NCI-H524 treated with DMSO at 0.1 percent for 48 hours (cell line): ENCODE data around the gene AP4S1.
"Not testable (repeated sequence)": the region's sequence is repeated elsewhere in the genome, so short reads cannot be mapped to it uniquely, and the experiment has no call there.

Source experiments
- DNase-seq: peaks from one replicate; lab custom pipeline; 2025; lab: John Stamatoyannopoulos, UW

The AP4S1 gene

GRCh38 chr14:31086466-31086865, 61.0 kb downstream of the AP4S1 start:
- DNase-seq: not testable (repeated sequence)

DNA sequence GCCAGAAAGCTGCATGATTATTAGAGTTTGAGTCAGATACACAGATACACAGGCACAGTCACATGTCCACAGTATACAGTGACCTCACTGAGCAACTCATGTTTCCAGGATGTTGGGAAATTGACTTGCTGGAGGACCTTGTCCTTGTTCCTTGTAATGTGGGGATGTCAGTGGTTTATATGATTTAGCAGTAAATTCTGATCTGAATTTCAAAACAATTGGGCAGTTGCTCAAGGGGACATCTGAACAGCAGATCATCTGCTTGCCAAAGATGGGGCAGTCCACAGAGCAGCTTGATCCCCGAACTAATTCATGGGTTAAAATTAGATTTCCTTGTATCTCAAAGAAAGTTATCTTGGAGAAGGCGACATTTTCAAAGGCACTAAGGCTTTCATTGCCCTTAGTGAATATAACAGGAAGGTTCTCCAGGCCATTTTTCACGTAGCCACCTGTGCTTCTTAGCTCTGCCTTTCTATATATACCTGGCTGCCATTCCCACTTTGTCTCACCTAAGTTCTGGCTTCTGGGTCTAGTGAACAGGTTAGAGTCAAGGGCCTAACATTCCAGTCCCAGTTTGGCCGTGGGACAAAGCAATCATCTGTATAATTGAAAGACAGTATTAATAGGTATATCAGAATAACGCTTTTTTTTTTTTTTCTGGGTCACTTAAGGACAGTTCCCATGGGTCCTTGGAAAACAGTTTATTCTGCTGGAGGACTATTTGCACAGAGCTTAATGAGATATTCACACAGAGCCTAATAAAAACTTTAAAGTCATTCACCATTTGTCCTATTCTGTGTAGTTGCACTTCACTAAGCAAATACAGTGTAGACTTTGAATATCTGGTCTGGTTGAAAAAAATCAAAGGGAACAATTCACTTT, 65.7 kb downstream of the AP4S1 start:
- DNase-seq: no peak

GRCh38 chr14:31092160-31092708, 66.8 kb downstream of the AP4S1 start:
- no peak for DNase-seq

DNA sequence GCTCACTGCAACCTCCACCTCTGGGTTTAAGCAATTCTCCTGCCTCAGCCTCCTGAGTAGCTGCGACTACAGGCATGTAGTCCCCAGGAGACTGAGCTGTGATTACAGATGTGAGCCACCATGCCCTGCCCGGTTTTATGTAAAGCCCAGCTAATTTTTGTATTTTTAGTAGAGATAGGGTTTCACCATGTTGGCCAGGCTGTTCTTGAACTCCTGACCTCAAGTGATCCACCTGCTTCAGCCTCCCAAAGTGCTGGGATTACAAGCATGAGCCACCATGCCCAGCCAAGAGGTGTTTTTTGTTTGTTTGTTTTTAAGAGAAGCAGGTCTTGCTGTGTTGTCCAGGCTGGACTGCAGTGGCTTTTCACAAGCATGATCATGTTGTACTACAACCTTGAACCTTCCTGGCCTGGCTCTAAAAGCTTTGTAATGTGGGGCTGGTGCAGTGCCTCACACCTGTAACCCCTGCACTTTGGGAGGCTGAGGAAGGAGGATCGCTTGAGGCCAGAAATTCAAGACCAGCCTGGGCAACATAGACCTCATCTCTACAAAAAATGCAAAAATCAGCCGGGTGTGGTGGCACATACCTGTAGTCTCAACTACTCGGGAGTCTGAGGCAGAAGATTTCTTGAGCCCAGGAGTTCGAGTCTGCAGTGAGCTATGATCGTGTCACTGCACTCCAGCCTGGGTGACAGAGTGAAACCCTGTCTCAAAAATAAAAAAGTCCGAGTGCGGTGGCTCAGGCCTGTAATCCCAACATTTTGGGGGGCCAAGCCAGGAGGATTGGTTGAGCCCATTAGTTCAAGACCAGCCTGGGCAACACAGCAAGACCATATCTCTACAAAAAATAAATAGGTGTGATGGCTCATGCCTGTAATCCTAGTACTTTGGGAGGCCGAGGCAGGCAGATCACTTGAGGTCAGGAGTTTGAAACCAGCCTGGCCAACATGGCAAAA, 68.7 kb downstream of the AP4S1 start:
- not testable (repeated sequence) for DNase-seq

DNA sequence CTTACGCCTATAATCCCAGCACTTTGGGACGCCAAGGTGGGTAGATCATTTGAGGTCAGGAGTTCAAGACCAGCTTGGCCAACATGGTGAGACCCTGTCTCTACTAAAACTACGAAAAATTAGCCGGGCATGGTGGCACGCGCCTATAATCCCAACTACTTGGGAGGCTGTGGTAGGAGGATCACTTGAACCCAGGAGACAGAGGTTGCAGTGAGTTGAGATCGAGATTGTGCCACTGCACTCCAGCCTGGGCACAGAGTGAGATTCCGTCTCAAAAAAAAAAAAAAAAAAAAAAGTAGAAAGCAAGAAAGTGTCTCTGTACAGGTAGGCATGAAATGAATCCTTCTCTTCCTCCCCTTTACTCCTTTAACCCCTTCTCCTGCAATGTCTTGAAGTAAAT, 70.4 kb downstream of the AP4S1 start:
- not testable (repeated sequence) for DNase-seq

GRCh38 chr14:31096255-31096654, 70.8 kb downstream of the AP4S1 start:
- no peak for DNase-seq

DNA sequence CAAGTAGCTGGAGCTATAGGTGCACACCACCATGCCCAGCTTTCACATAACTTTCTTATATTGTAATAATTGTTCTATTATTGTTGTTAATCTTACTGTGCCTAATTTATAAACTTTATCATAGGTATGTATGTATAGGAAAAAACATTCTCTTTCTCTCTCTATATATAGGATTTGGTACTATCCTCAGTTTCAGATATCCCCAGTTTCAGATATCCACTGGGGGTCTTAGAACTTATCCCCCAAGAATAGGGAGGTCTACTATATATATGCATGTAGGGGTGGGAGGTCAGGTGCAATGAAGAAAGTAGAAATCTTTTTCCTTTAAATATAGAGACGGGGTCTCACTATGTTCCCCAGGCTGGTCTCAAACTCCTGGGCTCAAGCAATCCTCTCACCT, 71.6 kb downstream of the AP4S1 start:
- DNase-seq: no peak

DNA sequence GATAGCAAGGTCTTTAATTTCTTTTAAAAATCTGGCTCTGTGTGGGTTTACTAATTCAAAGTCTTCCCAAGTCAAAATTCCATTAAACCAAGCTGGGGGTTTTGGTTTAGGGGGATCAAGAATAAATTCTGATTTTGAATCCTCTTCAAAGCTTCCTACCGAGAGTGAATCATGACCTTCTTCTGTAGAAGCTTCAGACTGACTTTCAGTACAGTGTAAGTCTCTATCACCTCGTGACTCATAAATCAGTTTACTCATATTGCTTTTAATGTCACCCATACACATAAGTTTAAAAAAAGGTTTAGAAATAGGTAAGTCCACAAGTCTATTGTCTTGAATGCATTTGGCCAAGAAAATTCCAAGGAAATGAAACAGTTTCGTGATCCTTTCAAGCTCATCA, 81.3 kb downstream of the AP4S1 start:
- DNase-seq: no peak

DNA sequence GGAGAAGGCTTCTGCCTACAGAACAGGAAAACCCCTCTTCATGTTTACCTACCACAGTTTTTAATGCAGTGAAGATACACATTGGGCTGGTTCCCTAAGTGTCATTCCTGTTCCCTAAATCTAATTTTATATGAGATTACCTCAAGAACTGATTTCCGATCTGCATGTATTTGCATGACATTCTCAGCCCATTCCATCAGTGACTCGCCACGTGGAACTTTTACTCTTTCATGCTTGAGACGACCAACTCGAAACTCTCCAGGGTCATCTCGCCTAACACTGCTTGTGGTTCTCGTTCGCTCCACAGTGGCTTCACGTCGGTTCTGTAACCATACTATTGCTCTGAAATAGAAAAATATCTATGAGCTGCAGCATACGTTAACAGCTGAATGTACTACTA, 83.8 kb downstream of the AP4S1 start:
- DNase-seq: no peak

GRCh38 chr14:31110872-31111271, 85.4 kb downstream of the AP4S1 start:
- no peak for DNase-seq

GRCh38 chr14:31113794-31114193, 88.3 kb downstream of the AP4S1 start:
- no peak for DNase-seq

GRCh38 chr14:31118892-31119291, 93.4 kb downstream of the AP4S1 start:
- no peak for DNase-seq

DNA sequence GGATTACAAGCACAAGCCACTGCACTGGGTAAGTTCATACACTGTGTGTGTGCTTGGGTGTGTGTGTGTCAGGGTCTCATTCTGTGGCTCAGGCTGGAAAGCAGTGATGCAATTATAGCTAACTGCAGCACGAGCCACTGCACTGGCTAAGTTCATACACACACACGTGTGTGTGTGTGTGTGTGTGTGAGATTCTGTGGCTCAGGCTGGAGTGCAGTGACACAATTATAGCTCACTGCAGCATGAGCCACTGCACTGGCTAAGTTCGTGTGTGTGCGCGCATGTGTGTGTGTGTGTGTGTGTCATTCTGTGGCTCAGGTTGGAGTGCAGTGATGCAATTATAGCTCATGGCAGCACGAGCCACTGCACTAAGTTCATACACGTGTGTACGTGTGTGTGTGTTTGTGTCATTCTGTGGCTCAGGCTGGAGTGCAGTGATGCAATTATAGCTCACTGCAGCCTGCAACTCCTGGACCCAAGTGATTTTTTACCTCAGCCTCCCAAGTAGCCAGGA, 96.7 kb downstream of the AP4S1 start:
- no peak for DNase-seq

DNA sequence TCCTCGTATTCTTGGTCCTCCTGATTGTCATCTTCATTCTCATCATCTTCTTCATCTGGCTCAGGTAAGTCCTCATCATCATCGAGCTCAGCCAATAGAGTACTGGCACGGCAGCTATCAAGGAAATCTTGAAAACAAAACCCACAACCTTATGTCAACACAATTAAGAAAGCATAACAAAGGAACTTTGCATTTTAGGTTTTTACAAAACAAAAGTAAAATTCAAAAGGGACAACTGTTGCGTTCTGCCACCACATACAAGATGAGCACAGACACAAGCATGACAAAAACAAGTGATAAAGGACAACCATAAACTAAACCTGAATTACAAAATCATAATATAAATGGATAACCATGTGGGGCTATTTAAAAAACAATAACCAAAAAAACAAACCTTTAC, 97.5 kb downstream of the AP4S1 start:
- no peak for DNase-seq

- DNase-seq: no peak
Measured at GRCh38 chr14:31124197-31124596, 98.7 kb downstream of the AP4S1 start.

DNA sequence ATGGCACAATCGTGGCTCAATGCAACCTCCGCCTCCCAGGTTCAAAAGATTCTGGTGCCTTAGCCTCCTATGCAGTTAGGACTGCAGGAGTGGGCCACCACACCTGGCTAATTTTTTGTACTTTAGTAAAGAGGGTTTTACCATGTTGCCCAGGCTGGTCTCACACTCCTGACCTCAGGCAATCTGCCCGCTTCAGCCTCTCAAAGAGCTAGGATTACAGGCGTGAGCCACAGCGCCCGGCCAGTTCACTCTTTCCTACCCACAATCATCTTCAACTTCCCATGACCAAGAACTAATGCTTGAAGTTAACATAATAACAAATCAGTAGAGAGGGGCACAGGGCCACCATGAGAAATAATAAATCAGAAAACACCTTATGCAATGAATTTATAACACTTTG, 99.8 kb downstream of the AP4S1 start:
- no peak for DNase-seq

DNA sequence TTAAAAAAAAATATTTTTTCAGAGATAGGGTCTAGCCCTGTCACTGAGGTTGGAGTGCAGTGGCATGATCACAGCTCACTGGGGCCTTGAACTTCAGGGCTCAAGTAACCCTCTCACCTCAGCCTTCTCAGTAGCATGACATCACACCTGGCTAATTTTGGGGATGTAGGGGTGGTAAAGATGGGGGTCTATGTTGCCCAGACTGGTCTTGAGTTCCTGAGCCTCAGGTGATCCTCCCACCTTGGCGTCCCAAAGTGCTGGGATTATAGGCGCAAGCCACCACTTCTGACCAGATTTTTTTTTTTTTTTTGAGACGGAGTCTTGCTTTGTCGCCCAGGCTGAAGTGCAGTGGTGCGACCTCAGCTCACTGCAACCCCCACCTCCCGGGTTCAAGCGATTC, 101.2 kb downstream of the AP4S1 start:
- no peak for DNase-seq

DNA sequence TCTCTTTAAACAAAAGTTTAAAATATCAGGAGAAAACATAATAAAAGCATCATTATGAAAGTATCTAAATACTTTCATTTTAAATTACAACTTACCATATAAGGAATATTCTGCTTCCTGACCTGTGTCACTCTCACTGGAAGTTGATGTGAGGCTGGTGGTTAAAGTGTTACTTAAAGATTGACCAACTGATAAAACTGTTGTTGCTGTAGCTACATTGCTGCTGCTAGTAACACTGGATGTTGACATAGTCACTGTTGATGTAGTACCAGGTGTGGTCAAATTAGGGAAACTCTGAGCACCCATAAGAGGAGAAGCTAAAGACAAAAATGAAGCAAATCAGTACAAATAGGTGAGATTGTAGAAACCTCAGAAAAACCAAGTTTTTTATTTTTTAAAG, 102.2 kb downstream of the AP4S1 start:
- no peak for DNase-seq

DNA sequence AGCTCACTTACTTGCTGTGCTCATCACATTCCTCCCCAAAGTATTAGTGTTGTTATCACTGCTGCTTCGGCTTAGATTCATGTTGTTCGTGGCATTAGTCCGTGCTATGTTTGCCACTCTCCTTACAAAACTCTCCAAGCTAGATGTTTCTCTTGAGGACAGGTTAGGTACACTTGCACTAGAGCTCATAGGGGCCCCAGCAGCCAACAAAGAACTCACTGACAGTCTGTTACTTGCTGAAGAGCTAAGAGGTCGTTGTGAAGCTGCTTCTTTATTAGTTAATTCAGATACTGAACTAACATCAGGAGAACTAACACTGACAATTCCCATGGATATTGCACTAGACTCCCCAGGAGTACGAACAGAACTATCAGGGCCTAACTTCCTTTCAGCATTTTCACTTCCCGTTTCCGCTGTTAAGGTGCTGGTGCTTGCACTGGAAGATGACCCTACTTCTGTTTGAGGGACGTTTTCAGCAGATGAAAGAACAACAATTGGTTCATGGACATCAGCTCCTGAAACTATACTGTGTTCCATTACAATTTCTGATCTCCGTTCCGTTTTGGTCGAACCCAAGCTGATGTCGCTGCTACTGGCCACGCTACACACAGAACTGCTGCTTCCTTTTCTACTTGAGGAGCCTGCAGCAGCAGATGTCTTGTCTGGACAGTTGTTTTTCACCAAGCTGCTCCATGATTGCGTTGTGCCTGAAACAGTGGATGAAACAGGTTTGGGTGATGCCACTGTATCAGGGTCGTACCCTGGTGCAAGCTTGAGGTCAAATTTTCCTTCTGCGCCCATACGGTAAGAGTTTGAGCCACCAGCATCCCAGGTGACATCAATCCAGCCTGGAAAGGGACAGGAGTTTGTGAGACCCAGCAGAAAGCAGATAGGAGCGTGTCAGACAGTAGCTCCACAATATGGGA, 103.4 kb downstream of the AP4S1 start:
- no peak for DNase-seq

- DNase-seq: no peak
Measured at GRCh38 chr14:31133133-31133532, 107.7 kb downstream of the AP4S1 start.

DNA sequence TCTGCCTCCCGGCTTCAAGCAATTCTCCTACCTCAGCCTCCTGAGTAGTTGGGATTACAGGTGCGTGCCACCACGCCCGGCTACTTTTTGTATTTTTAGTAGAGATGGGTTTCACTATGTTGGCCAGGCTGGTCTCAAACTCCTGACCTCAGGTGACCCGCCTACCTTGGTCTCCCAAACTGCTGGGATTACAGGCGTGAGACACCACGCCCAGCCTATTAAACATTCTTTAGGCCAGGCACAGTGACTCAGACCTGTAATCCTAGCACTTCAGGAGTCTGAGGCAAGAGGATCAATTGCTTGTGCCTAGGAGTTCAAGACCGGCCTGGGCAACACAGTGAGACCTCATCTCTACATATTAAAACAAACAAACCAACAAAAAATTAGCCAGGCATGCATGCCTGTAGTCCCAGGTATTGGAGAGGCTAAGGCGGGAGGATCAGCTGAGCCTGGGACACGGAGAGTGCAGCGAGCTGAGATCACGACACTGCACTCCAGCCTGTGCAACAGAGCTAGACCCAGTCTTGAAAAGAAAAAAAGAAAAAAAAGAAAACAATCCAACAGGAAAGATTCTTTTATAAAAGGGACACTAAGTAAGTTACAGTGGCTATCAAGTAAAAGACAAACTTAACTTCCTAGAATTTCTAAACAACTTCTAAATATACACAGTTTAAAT, 111.9 kb downstream of the AP4S1 start:
- DNase-seq: no peak
